GM18517 (cell line): ENCODE data around the gene FRA10AC1.

Experiments
- ATAC-seq: cut with Tn5 transposase; IDR thresholded peaks from one replicate; pipeline ENCODE4 v1.9.1; 2021; ENCODE audit warnings: mild to moderate bottlenecking, moderate library complexity; ENCODE audit not compliant: unreplicated experiment

FRA10AC1 gene

GRCh38 chr10:93630625-93631557 is 71.5 kb downstream of the FRA10AC1 start:
- no peak for ATAC-seq

- ATAC-seq = no peak
Measured at GRCh38 chr10:93629647-93630305, 72.6 kb downstream of the FRA10AC1 start.

GRCh38 chr10:93628858-93629257 is 73.5 kb downstream of the FRA10AC1 start:
- no peak for ATAC-seq

- no peak for ATAC-seq
Measured at GRCh38 chr10:93622942-93623341, 79.5 kb downstream of the FRA10AC1 start.

- ATAC-seq = no peak
Measured at GRCh38 chr10:93620925-93621324, 81.5 kb downstream of the FRA10AC1 start.
